ENCODE measurements around the gene PDIA5.

DNA sequence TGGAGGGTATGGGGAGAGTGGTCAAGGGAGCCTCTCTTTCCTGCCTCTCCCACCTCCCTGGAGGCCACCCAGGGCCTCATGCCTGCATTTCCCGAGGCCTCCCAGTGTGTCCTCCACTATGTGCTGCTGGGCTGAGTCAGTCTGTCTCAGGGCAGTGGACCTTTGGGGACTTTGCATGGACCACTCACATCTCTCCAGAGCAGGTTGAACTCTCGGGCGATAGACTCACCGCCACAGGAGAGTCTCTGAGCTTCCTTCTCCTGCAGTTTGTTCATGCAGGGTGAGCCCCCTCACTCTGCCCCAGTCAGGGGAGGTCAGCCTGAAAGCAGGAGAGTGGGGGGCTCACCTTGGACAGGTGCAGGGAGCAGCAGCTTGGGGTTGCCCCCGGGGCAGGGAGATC lies 74.5 kb downstream of the PDIA5 start:
- TF ChIP-seq, protein P1, sequence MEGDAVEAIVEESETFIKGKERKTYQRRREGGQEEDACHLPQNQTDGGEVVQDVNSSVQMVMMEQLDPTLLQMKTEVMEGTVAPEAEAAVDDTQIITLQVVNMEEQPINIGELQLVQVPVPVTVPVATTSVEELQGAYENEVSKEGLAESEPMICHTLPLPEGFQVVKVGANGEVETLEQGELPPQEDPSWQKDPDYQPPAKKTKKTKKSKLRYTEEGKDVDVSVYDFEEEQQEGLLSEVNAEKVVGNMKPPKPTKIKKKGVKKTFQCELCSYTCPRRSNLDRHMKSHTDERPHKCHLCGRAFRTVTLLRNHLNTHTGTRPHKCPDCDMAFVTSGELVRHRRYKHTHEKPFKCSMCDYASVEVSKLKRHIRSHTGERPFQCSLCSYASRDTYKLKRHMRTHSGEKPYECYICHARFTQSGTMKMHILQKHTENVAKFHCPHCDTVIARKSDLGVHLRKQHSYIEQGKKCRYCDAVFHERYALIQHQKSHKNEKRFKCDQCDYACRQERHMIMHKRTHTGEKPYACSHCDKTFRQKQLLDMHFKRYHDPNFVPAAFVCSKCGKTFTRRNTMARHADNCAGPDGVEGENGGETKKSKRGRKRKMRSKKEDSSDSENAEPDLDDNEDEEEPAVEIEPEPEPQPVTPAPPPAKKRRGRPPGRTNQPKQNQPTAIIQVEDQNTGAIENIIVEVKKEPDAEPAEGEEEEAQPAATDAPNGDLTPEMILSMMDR (optimal IDR thresholded peaks at IDR 0.05 in 1 of 3, IDR thresholded peaks at IDR 0.05 in 1 of 3, conservative IDR thresholded peaks at IDR 0.05 in 1 of 3; ENCODE audit: extremely low read depth in 1 of 3, insufficient read depth in 2 of 3, low read length in 3 of 3): no peak
- TF ChIP-seq EZH2 (IDR thresholded peaks at IDR 0.05; ENCODE audit: low read length): no peak

Measured in keratinocyte (primary cell).